Stimulated activated CD4-positive, alpha-beta T cell treated with anti-CD3 and anti-CD28 coated beads, TNF-alpha, amount 100 ng/mL, for 4 hours (primary cell): Measurements from ENCODE around the gene SGK1.

Source experiments
- DNase-seq, 3 experiments: peaks; one replicate each; pipeline ENCODE4 v3.0.0-alpha.2; 2020; ENCODE audit warnings: low read depth in 3 of 3

Gene SGK1

GRCh38 chr6:134123666-134124208 lies 194.2 kb downstream of the SGK1 start:
- DNase-seq, result no peak

- no peak for DNase-seq
Observed at GRCh38 chr6:134122775-134123174, 195.1 kb downstream of the SGK1 start.

GRCh38 chr6:134119486-134119885 lies 198.4 kb downstream of the SGK1 start:
- DNase-seq, result no peak
